RPMI7951 (cell line): ENCODE data around the gene CTAGE9. TPM values are rescaled to one million over a fixed set of nuclear protein-coding genes. Genes with fewer than 3 reads are reported as not detected.
"Not testable (repeated sequence)": the region's sequence is repeated elsewhere in the genome, so short reads cannot be mapped to it uniquely, and the experiment has no call there.

Experiments used
- DNase-seq: peaks from one replicate; pipeline ENCODE4 v3.0.0-alpha.2; 2012; ENCODE audit warnings: low read depth
- total RNA-seq: library from RNA; depleted of rRNA; stranded (reverse); fragments of >200 nt; shearing (Covaris generic); gene quantifications from 2 replicates; pipeline ENCODE4 v1.2.3, GENCODE V29; 2014

The CTAGE9 gene
- total RNA-seq, 1 experiment from 2014 or later: not detected

DNA sequence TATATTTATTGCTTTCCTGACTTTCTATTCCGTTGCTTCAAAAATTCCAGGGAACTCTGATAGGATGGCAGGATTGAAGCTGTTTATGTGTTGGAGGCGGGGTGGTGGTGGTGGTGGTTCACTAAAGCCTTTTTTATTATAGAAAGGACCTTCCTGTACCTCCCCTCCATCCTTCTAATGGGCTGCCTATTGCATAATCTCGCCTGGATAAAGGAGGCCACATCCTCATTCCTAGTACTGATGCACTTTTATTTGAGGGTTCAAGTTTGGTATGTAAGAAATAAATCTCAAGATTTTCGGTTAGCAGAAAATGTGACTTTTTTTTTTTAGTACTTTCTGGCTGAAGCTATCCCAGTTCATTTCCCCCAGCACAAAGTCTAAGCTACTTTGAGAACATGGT, 18.7 kb upstream of the CTAGE9 start:
- no peak for DNase-seq

- DNase-seq: peak; percentile 28
Measured at GRCh38 chr6:131728296-131728939, 17.6 kb upstream of the CTAGE9 start.

GRCh38 chr6:131727868-131728267, 17.1 kb upstream of the CTAGE9 start:
- DNase-seq: no peak

- no peak for DNase-seq
Measured at GRCh38 chr6:131727467-131727866, 16.6 kb upstream of the CTAGE9 start.

- DNase-seq: peak; percentile 8
Measured at GRCh38 chr6:131724114-131724513, 13.3 kb upstream of the CTAGE9 start.

DNA sequence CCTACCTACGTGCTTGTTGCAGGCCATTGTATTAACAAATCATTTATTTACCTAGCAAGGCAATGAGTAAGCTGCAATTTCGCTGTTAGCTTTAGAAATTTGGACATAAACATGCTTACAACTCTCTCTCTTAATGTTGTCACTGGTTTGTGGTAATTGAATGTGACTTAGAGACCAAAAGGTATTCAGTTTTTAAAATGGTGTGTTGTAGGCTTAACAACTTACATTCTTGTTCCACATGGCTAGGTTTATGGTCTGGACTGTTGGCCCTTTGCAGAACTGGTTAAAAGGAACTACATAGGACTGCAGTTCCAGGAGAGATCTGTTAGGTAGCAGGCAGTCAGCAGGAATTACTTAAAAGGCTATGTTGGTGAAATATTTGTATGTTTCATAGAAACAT, 10.3 kb upstream of the CTAGE9 start:
- DNase-seq: no peak

GRCh38 chr6:131717836-131718542, 7.2 kb upstream of the CTAGE9 start:
- no peak for DNase-seq

DNA sequence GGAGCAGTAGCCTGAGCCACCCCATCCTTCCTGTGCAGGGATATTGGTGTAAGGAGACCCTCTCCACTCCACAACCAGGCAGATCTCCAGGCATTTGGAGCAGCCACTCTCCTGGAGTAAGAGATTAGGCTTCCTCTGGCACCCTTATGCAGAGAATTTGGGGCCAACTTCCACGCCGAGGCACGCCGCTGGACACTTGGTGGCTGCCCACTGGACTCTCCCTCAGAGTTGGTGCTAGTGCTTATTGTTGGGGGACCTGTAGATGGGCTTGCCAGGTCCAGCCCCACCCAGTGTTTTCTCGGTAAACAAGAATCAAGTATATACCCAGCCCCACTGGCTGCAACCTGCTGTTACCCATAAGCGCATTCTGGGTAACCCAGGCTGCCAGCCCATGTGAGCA, 4.8 kb upstream of the CTAGE9 start:
- DNase-seq: not testable (repeated sequence)

- DNase-seq: not testable (repeated sequence)
Measured at GRCh38 chr6:131703905-131704304, 6.9 kb downstream of the CTAGE9 start.

GRCh38 chr6:131700851-131701250, 10.0 kb downstream of the CTAGE9 start:
- not testable (repeated sequence) for DNase-seq

GRCh38 chr6:131696956-131697355, 13.9 kb downstream of the CTAGE9 start:
- no peak for DNase-seq

GRCh38 chr6:131694832-131695426, 15.9 kb downstream of the CTAGE9 start:
- DNase-seq: peak; percentile 75

DNA sequence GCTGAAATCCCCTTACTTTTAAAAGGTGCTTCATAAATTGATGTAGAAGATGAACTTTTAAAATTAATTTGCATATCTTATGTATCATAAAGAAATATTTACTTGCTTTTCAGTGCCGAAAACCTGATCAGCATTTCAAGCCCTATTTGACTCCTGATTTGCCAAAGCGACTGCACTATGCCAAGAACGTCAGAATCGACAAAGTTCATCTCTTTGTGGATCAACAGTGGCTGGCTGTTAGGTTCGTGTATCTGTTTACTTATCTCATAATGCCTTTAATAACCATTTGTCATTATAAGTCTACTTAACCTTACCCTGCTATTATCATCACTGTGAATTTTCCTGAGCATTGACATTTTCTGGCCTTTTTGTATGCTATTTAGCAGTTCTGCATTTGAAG, 17.4 kb downstream of the CTAGE9 start:
- DNase-seq: no peak

DNA sequence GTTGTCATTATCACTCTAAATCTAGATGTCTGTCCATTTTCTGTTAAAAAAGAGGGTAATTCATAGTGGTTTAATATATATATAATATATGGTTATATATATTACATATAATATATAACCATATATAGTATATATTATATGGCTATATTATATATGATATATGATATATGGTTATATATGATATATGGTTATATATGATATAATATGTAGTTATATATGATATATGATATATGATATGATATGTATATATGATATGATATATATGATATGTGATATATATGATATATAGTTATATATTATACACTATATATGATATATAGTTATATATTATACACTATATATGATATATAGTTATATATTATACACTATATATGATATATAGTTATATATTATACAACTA, 18.2 kb downstream of the CTAGE9 start:
- no peak for DNase-seq

DNA sequence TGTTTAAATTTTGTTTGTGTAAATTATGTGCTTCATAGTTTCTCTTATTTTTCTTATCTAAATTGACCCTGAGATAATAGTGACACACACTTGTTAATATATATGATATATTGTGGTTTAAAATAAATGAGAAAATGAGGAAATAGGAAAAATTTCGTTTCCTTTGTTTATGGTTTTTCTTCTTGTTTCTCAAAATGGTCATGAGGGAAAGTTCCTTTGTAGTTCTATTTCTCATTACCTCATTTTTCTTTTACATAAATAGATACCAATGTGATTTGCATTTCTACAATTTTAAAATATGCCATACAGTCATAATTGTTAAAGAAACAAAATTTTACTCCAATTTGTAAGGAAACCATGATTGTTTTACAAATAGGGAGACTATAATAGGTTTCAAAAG, 18.8 kb downstream of the CTAGE9 start:
- no peak for DNase-seq

DNA sequence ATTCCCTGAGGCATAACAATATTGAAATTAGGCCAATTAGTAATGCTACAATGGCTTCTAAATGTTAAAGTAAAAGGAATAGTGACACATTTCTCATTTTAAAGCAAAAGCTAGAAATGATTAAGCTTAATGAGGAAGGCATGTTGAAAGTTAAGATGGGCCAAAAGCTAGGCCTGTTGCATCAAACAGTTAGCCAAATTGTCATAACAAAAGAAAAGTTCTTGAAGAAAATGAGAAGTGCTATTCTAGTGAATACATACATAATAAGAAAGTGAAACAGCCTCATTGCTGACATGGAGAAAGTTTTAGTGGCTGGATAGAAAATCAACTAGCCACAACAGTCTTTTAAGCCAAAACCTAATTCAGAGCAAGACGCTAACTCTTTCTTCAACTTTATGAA, 22.5 kb downstream of the CTAGE9 start:
- no peak for DNase-seq

GRCh38 chr6:131687022-131687421, 23.8 kb downstream of the CTAGE9 start:
- peak; percentile 28 for DNase-seq

DNA sequence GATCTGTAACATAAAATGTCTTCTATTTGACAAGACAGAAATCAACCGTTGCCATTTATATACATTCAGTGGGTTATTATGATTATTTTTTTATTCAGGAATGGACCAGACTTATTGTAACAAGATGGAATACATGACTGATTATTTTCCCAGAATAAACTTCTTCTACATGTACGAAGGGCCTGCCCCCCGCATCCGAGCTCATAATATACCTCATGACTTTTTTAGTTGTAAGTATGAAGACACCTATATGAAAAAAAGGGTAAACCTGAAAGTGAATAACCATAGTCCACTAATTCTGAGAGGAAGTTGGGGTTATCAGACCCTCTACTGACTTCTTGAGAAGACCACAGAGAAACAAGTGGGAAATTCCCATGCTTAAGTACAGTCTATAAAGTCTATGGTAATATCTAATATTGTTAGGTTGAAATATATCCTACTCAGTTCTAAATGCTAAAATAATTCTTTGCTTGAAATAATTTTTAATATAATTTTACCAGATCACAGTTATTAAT, 25.5 kb downstream of the CTAGE9 start:
- no peak for DNase-seq

GRCh38 chr6:131683479-131683878, 27.3 kb downstream of the CTAGE9 start:
- DNase-seq: no peak

DNA sequence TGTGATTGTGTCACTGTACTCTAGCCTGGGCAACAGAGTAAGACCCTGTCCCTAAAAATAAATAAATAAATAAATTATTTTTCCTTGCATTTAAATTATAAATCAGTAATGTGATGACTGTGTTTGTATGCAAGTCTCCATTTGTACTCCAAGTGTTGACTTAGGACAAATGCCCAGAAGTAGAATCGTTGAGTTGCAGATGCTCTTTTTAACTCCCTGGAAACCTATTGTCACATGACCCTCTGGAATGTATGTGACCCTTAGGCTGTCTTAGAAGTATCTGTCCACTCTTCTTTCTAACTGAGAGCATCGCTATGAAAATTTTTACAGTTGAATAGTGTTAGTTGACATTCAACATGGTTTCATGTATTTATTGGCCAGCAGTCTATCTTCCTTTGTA, 28.4 kb downstream of the CTAGE9 start:
- DNase-seq: peak; percentile 26

GRCh38 chr6:131681585-131681984, 29.2 kb downstream of the CTAGE9 start:
- no peak for DNase-seq

GRCh38 chr6:131680868-131681267, 29.9 kb downstream of the CTAGE9 start:
- no peak for DNase-seq

GRCh38 chr6:131678442-131678841, 32.4 kb downstream of the CTAGE9 start:
- DNase-seq: no peak
